ENCODE measurements around the gene DISP2. TPM values are rescaled to one million over a fixed set of nuclear protein-coding genes. Genes with fewer than 3 reads are reported as not detected.

Gene DISP2
- total and polyA plus RNA-seq, 9 of the 15 experiments (the other 6 are each of a cell fraction or from before 2014, with no cell fraction given) = 0.06 to 0.89 (median 0.15) TPM; not detected in 1

- TF ChIP-seq RREB1 (CRISPR knock-in tag; IDR thresholded peaks at IDR 0.05) (no peak), FOXJ2 (tag; IDR thresholded peaks at IDR 0.05) (no peak)
Measured at GRCh38 chr15:40347559-40348473, 10.2 kb upstream of the DISP2 start (continued).

GRCh38 chr15:40348474-40348870, 9.5 kb upstream of the DISP2 start:
- no peak for TF ChIP-seq POLR3A (IDR thresholded peaks at IDR 0.05; ENCODE audit: borderline replicate concordance, extremely low read depth, insufficient read depth, insufficient read length)
- no peak for TF ChIP-seq SAFB (IDR thresholded peaks at IDR 0.05; ENCODE audit: borderline replicate concordance, low read depth, low read length)
- no peak for TF ChIP-seq ZNF764 (CRISPR knock-in tag; IDR thresholded peaks at IDR 0.05; ENCODE audit: low read depth)
- TF ChIP-seq KLF16 (IDR thresholded peaks at IDR 0.05) = no peak

More at GRCh38 chr15:40348474-40348870, 9.5 kb upstream of the DISP2 start:
- ChIA-PET POLR2A (no interaction called here), CTCF (ENCODE audit: low intra/inter-chr PET ratio) (interaction anchor here (1.4 kb wide), 1 partner anchor 9 kb away, joined by 4 read pairs; the partner anchor contains the start of gene DISP2)
- no TSS peak for BruUV-seq (replicated peaks)
- ATAC-seq (no peak), DNase-seq (ENCODE audit: extremely low read depth in 1 of 4, low spot score in 3 of 4) (no peak), FAIRE-seq (no peak)
- H3K79me2 ChIP-seq (ENCODE audit: control insufficient read depth, insufficient read depth, low read length) = no peaks in the 10 kb centered on the region
- H3K4me2 ChIP-seq (ENCODE audit: insufficient read depth, low read length) = no peak overlapping the region
- peaks cover under 1 to 10% of the 10 kb centered on the region in 2 experiments; a peak in 3 of 5 replicates for H3K4me1 ChIP-seq (replicated peaks in 1 of 2; ENCODE audit: control insufficient read depth in 2 of 2, insufficient read depth in 2 of 2, low read length in 2 of 2)
- H3K27ac ChIP-seq (ENCODE audit: extremely low read depth, low read depth, low read length) = no peak overlapping the region
- H3K9me1 ChIP-seq (ENCODE audit: control insufficient read depth, insufficient read depth, low read length) = no peaks in the 10 kb centered on the region
- H3K4me3 ChIP-seq = no peak overlapping the region
- H3K36me3 ChIP-seq (ENCODE audit: control insufficient read depth, insufficient read depth, low read length) = no peaks in the 10 kb centered on the region
- H2AFZ ChIP-seq (ENCODE audit: low read depth, low read length) = no peak overlapping the region
- H3K27me3 ChIP-seq (ENCODE audit: control insufficient read depth in 2 of 2, insufficient read depth in 2 of 2, low read length in 2 of 2) = no peaks in the 10 kb centered on the region
- 50% methylated on average over 5 of the region's 5 CpGs for WGBS (ENCODE audit: insufficient coverage, low coverage, missing lambda C conversion rate)
- intact Hi-C loops (cut with micrococcal nuclease) = no loop called here
- peak overlapping the region in 1 of 2 experiments; percentile 60; a peak in 1 of 4 replicates for H3K9ac ChIP-seq (ENCODE audit: insufficient read depth in 1 of 2, low read depth in 2 of 2, low read length in 2 of 2)
- H3K9me3 ChIP-seq (replicated peaks; ENCODE audit: control insufficient read depth, insufficient read depth, low read depth, low read length) = no peaks in the 10 kb centered on the region; the same call in 1 of the 2 replicates
- H4K20me1 ChIP-seq (replicated peaks; ENCODE audit: control insufficient read depth, insufficient read depth, low read length) = no peaks in the 10 kb centered on the region; the same call in 1 of the 2 replicates
- in situ Hi-C loops (cut with MboI) = loop anchor here (5.0 to 10.0 kb wide), 2 partner anchors 74 to 536 kb away; no protein-coding TSS in a partner anchor

Data from K562 (cell line).